Measurements from ENCODE around the gene RABGAP1.

- TF ChIP-seq, protein P1, sequence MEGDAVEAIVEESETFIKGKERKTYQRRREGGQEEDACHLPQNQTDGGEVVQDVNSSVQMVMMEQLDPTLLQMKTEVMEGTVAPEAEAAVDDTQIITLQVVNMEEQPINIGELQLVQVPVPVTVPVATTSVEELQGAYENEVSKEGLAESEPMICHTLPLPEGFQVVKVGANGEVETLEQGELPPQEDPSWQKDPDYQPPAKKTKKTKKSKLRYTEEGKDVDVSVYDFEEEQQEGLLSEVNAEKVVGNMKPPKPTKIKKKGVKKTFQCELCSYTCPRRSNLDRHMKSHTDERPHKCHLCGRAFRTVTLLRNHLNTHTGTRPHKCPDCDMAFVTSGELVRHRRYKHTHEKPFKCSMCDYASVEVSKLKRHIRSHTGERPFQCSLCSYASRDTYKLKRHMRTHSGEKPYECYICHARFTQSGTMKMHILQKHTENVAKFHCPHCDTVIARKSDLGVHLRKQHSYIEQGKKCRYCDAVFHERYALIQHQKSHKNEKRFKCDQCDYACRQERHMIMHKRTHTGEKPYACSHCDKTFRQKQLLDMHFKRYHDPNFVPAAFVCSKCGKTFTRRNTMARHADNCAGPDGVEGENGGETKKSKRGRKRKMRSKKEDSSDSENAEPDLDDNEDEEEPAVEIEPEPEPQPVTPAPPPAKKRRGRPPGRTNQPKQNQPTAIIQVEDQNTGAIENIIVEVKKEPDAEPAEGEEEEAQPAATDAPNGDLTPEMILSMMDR (IDR thresholded peaks at IDR 0.05), result no peak
- TF ChIP-seq EP300 (IDR thresholded peaks at IDR 0.05), result no peak
These were observed 149.5 kb downstream of the RABGAP1 start for GRCh38 chr9:123090198-123090896.

Data from esophagus muscularis mucosa (tissue), 3 donors.